HepG2 (cell line): Measurements from ENCODE around the gene B3GALNT1. TPM values are rescaled to one million over a fixed set of nuclear protein-coding genes. Genes with fewer than 3 reads are reported as not detected.

Experiments used
- ATAC-seq: fragments of 200-7000 bp; cut with Tn5 transposase; 3 replicates; pipeline ENCODE4 v1.9.1; 2020; ENCODE audit warnings: mild to moderate bottlenecking, moderate library complexity
- BruUV-seq: library from RNA; stranded (reverse); fragments of 400-500 nt; replicated peaks from 2 replicates; lab custom pipeline; 2021; lab: Mats Ljungman, UMichigan
- CTCF ChIA-PET: fragments of 300-600 bp; formaldehyde crosslinking; extraction: SDS; loops from one replicate; lab custom pipeline; 2021; ENCODE audit warnings: low total read pairs, inconsistent platforms, low intra/inter-chr PET ratio; lab: Yijun Ruan, JAX
- POLR2A ChIA-PET: fragments of 350-600 bp; sonication (Branson Sonifier 250); formaldehyde crosslinking; loops from one replicate; lab custom pipeline; 2020; ENCODE audit warnings: antibody characterized with exemption, inconsistent platforms; lab: Yijun Ruan, JAX
- DNase-seq: peaks from one replicate; pipeline ENCODE4 v3.0.0-alpha.2; 2015; ENCODE audit warnings: low spot score
- FAIRE-seq: peaks from 3 replicates; lab custom pipeline; 2011; peaks lifted over from hg19 to GRCh38; lab: Jason Lieb, UNC
- H2AFZ ChIP-seq: one replicate; pipeline ENCODE4 v1.6.1; 2011; ENCODE audit warnings: low read length, inconsistent platforms
- H3K27ac ChIP-seq: fragments of 300-600 bp; 3 replicates; pipeline ENCODE4 v1.8.0; 2011; ENCODE audit warnings: mixed run types, mild to moderate bottlenecking, mixed read lengths, low read length, inconsistent platforms; ENCODE audit not compliant: insufficient read depth; ENCODE audit errors: extremely low read length
- H3K27me3 ChIP-seq, 2 experiments: fragments of 200-600 bp in 1 of 2; 2 replicates in 1 of 2; 3 replicates in 1 of 2; pipeline versions ENCODE4 v1.6.0 to v1.8.0; 2011; ENCODE audit warnings: low read length in 2 of 2, mild to moderate bottlenecking in 2 of 2, moderate library complexity in 2 of 2, inconsistent platforms in 1 of 2; ENCODE audit not compliant: insufficient read depth in 2 of 2, control insufficient read depth in 1 of 2
- H3K36me3 ChIP-seq, 2 experiments: fragments of 200-600 bp in 1 of 2; replicated peaks in 1 of 2; 2 replicates in 1 of 2; 3 replicates in 1 of 2; pipeline versions ENCODE4 v1.5.1 to v1.8.0; 2011; ENCODE audit warnings: low read length in 2 of 2, inconsistent platforms in 1 of 2; ENCODE audit not compliant: insufficient read depth in 2 of 2, control insufficient read depth in 1 of 2
- H3K4me1 ChIP-seq: 2 replicates; pipeline ENCODE4 v1.5.1; 2012; ENCODE audit warnings: low read length, inconsistent platforms; ENCODE audit not compliant: insufficient read depth
- H3K4me2 ChIP-seq: 2 replicates; pipeline ENCODE4 v1.6.0; 2011; ENCODE audit warnings: low read depth, low read length, inconsistent platforms
- H3K4me3 ChIP-seq, 3 experiments: fragments of 200-600 bp in 1 of 3; sonication (generic), shearing (Covaris generic) in 1 of 3; replicated peaks in 1 of 3; 2 replicates each; pipeline ENCODE4 v1.5.1; 2011 to 2016; ENCODE audit warnings: low read length in 3 of 3, inconsistent platforms in 2 of 3, low read depth in 2 of 3, mild to moderate bottlenecking in 2 of 3, control low read depth in 1 of 3, mixed read lengths in 1 of 3; ENCODE audit not compliant: insufficient read depth in 1 of 3
- H3K79me2 ChIP-seq: one replicate; pipeline ENCODE4 v1.6.1; 2011; ENCODE audit warnings: low read length, inconsistent platforms; ENCODE audit not compliant: insufficient read depth
- H3K9ac ChIP-seq: 2 replicates; pipeline ENCODE4 v1.6.0; 2011; ENCODE audit warnings: mild to moderate bottlenecking, low read depth, low read length, inconsistent platforms; ENCODE audit not compliant: insufficient read depth
- H3K9me3 ChIP-seq: 2 replicates; pipeline ENCODE4 v1.5.1; 2012; ENCODE audit warnings: mild to moderate bottlenecking, low read length
- H4K20me1 ChIP-seq: 2 replicates; pipeline ENCODE4 v1.6.0; 2011; ENCODE audit warnings: inconsistent platforms, mild to moderate bottlenecking, low read length, moderate library complexity; ENCODE audit not compliant: insufficient read depth
- ATF7 ChIP-seq, 2 experiments: fragments of 450-650 bp in 1 of 2; sonication (generic) in 1 of 2; formaldehyde crosslinking in 1 of 2; IDR thresholded peaks; 2 replicates each; pipeline versions ENCODE4 v1.4.0 to v1.6.1; 2016 to 2020; ENCODE audit warnings: antibody characterized with exemption in 1 of 2, mild to moderate bottlenecking in 1 of 2, missing genetic modification reagents in 1 of 2
- BRCA1 ChIP-seq: sonication (generic); formaldehyde crosslinking; IDR thresholded peaks from 2 replicates; pipeline ENCODE4 v1.4.0; 2020; ENCODE audit warnings: missing genetic modification reagents
- CHCHD3 ChIP-seq: sonication (generic); formaldehyde crosslinking; IDR thresholded peaks from 2 replicates; pipeline ENCODE4 v1.8.0; 2022; ENCODE audit warnings: mild to moderate bottlenecking, missing genetic modification reagents, moderate library complexity
- CHD2 ChIP-seq: IDR thresholded peaks from 2 replicates; pipeline ENCODE4 v1.6.1; 2011; ENCODE audit warnings: low read depth, low read length, improper control_type of control experiment
- ERF ChIP-seq: IDR thresholded peaks from 2 replicates; pipeline ENCODE4 v1.6.1; 2018; ENCODE audit warnings: missing biosample characterization, missing genetic modification reagents
- GTF2F1 ChIP-seq: fragments of 150-350 bp; IDR thresholded peaks from 2 replicates; pipeline ENCODE4 v1.6.1; 2014; ENCODE audit warnings: low read length
- HOXA7 ChIP-seq: sonication (generic); formaldehyde crosslinking; IDR thresholded peaks from 2 replicates; pipeline ENCODE4 v1.8.1; 2022; ENCODE audit warnings: mild to moderate bottlenecking, missing genetic modification reagents, moderate library complexity
- KMT2B ChIP-seq: IDR thresholded peaks from 2 replicates; pipeline ENCODE4 v1.6.1; 2016; ENCODE audit warnings: missing genetic modification reagents, missing compliant biosample characterization
- MEF2D ChIP-seq: sonication (generic); formaldehyde crosslinking; IDR thresholded peaks from 2 replicates; pipeline ENCODE4 v1.5.1; 2020; ENCODE audit warnings: mild to moderate bottlenecking, missing genetic modification reagents
- MZF1 ChIP-seq: sonication (generic); formaldehyde crosslinking; IDR thresholded peaks from 2 replicates; pipeline ENCODE4 v1.8.1; 2023; ENCODE audit warnings: mild to moderate bottlenecking, missing genetic modification reagents, borderline replicate concordance
- RAD21 ChIP-seq: fragments of 450-650 bp; formaldehyde crosslinking; IDR thresholded peaks from 2 replicates; pipeline ENCODE4 v1.5.0; 2020; ENCODE audit warnings: mild to moderate bottlenecking
- SALL2 ChIP-seq: sonication (generic); formaldehyde crosslinking; IDR thresholded peaks from 2 replicates; pipeline ENCODE4 v1.8.1; 2023; ENCODE audit warnings: mild to moderate bottlenecking, missing genetic modification reagents, inconsistent platforms
- SMC3 ChIP-seq: IDR thresholded peaks from 2 replicates; pipeline ENCODE4 v1.6.1; 2011; ENCODE audit warnings: low read length, improper control_type of control experiment
- STAG1 ChIP-seq: sonication (generic); formaldehyde crosslinking; IDR thresholded peaks from 2 replicates; pipeline ENCODE4 v1.4.0; 2020; ENCODE audit warnings: missing genetic modification reagents
- ZFP36 ChIP-seq: fragments of 150-350 bp; IDR thresholded peaks from 2 replicates; pipeline ENCODE4 v1.6.1; 2018; ENCODE audit warnings: borderline replicate concordance, low read length, low read depth; ENCODE audit not compliant: partially characterized antibody
- ZNF235 ChIP-seq: sonication (generic); formaldehyde crosslinking; IDR thresholded peaks from 2 replicates; pipeline ENCODE4 v1.8.1; 2023; ENCODE audit warnings: mild to moderate bottlenecking, missing genetic modification reagents, borderline replicate concordance
- ZNF251 ChIP-seq: sonication (generic); formaldehyde crosslinking; IDR thresholded peaks from 2 replicates; pipeline ENCODE4 v1.9.0; 2021; ENCODE audit warnings: mild to moderate bottlenecking, missing genetic modification reagents
- ZNF546 ChIP-seq: sonication (generic); formaldehyde crosslinking; conservative IDR thresholded peaks from 2 replicates; pipeline ENCODE4 v1.8.1; 2023; ENCODE audit warnings: mild to moderate bottlenecking, missing genetic modification reagents
- ZNF629 ChIP-seq: sonication (generic); formaldehyde crosslinking; conservative IDR thresholded peaks from 2 replicates; pipeline ENCODE4 v1.5.0; 2020; ENCODE audit warnings: missing genetic modification reagents
- ZNF713 ChIP-seq: sonication (generic); formaldehyde crosslinking; IDR thresholded peaks from 2 replicates; pipeline ENCODE4 v1.4.0; 2020; ENCODE audit warnings: mild to moderate bottlenecking, missing genetic modification reagents
- ZNF788 ChIP-seq: sonication (generic); formaldehyde crosslinking; IDR thresholded peaks from 2 replicates; pipeline ENCODE4 v1.5.0; 2020; ENCODE audit warnings: mild to moderate bottlenecking, missing genetic modification reagents, borderline replicate concordance
- WGBS: methylation state at CpG from one replicate; pipeline ENCODE4 v1.1.6; 2017; ENCODE audit warnings: low lambda C conversion rate; 5-methylcytosine and 5-hydroxymethylcytosine counted together
- in situ Hi-C: cut with HindIII; loops from 2 replicates; pipeline ENCODE4 v1.10.0; 2017; ENCODE audit warnings: low pct_unique_long_range_greater_than_20kb; ENCODE audit not compliant: extremely low pct_ligation_motif_present
- intact Hi-C: fragments of 100-400 bp; cut with micrococcal nuclease; formaldehyde crosslinking; loops from one replicate; pipeline ENCODE4 v1.10.0; 2022; ENCODE audit not compliant: unreplicated experiment
- polyA plus RNA-seq, 8 experiments: library from polyadenylated mRNA; depleted of rRNA in 3 of 8; stranded (reverse) in 7 of 8; unstranded in 1 of 8; fragments of >200 nt; fragmentation: Illumina TruSeq in 4 of 8; extraction: Trizol in 4 of 8; gene quantifications; 2 replicates each; pipeline versions ENCODE4 v1.2.1 to v1.2.3, GENCODE V29; 2011 to 2016; ENCODE audit warnings: low read depth in 4 of 8, missing spikeins in 1 of 8, mixed read lengths in 1 of 8; ENCODE audit not compliant: insufficient read depth in 1 of 8
- total RNA-seq, 5 experiments: library from RNA; depleted of rRNA; stranded (reverse); fragments of >200 nt; fragmentation: Illumina TruSeq; extraction: Trizol; gene quantifications; 2 replicates each; pipeline ENCODE4 v1.2.3, GENCODE V29; 2016; ENCODE audit warnings: low read depth in 1 of 5
- TF ChIP-seq, protein P1 (sequence below): sonication (generic); formaldehyde crosslinking; IDR thresholded peaks from 2 replicates; pipeline ENCODE4 v1.9.0; 2022; ENCODE audit warnings: low read depth, missing genetic modification reagents
- TF ChIP-seq, protein P2 (sequence below): sonication (generic); formaldehyde crosslinking; IDR thresholded peaks from 2 replicates; pipeline ENCODE4 v1.5.0; 2020; ENCODE audit warnings: mild to moderate bottlenecking, missing genetic modification reagents, moderate library complexity

The B3GALNT1 gene
- total and polyA plus RNA-seq, 2 of the 13 experiments (the other 11 are each of a cell fraction or from before 2014, with no cell fraction given): not detected

- Histone ChIP-seq H3K79me2 (no peaks in the 10 kb centered on the region), H3K4me2 (no peak overlapping the region), H3K9ac (no peak overlapping the region), H3K4me1 (peaks cover 10% of the 10 kb centered on the region), H3K9me3 (no peaks in the 10 kb centered on the region), H4K20me1 (no peaks in the 10 kb centered on the region), H3K27me3 (no peaks in the 10 kb centered on the region), H2AFZ (no peak overlapping the region), H3K36me3 (no peaks in the 10 kb centered on the region), H3K27ac (no peak overlapping the region), H3K4me3 (no peak overlapping the region)
- 31% methylated on average over 7 of the region's 7 CpGs for WGBS
- in situ Hi-C loops: loop anchor here (5.0 to 10.0 kb wide), 2 partner anchors 178 to 325 kb away; no protein-coding TSS in a partner anchor
- FAIRE-seq (no peak), ATAC-seq (peak; percentile 78), DNase-seq (peak; percentile 38)
- POLR2A ChIA-PET: no interaction called here
- CTCF ChIA-PET: interaction anchor here (1.3 to 3.2 kb wide), 2 partner anchors 177 to 327 kb away, joined by 16 to 20 read pairs; no protein-coding TSS in a partner anchor
- BruUV-seq: no TSS peak
- intact Hi-C loops: loop anchor here (1.0 to 10.0 kb wide), 4 partner anchors 108 to 327 kb away; no protein-coding TSS in a partner anchor
- TF ChIP-seq RAD21 (CRISPR knock-in tag): peak; percentile 43; the same call in 1 of the 2 replicates
- TF ChIP-seq CHCHD3 (CRISPR knock-in tag): no peak
- TF ChIP-seq SALL2 (CRISPR knock-in tag): no peak
- no peak for TF ChIP-seq ZNF713 (CRISPR knock-in tag)
- TF ChIP-seq SMC3: peak; percentile 76
- no peak for TF ChIP-seq ATF7 (IDR thresholded peaks at IDR 0.05)
- TF ChIP-seq ATF7 (CRISPR knock-in tag; IDR thresholded peaks at IDR 0.05): no peak
- TF ChIP-seq KMT2B (CRISPR knock-in tag): no peak
- TF ChIP-seq ZFP36: no peak
- no peak for TF ChIP-seq ZNF546
- no peak for TF ChIP-seq GTF2F1
- no peak for TF ChIP-seq BRCA1
- TF ChIP-seq ERF: no peak
- TF ChIP-seq, protein P1, sequence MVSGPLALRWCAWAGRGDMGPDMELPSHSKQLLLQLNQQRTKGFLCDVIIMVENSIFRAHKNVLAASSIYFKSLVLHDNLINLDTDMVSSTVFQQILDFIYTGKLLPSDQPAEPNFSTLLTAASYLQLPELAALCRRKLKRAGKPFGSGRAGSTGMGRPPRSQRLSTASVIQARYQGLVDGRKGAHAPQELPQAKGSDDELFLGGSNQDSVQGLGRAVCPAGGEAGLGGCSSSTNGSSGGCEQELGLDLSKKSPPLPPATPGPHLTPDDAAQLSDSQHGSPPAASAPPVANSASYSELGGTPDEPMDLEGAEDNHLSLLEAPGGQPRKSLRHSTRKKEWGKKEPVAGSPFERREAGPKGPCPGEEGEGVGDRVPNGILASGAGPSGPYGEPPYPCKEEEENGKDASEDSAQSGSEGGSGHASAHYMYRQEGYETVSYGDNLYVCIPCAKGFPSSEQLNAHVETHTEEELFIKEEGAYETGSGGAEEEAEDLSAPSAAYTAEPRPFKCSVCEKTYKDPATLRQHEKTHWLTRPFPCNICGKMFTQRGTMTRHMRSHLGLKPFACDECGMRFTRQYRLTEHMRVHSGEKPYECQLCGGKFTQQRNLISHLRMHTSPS (CRISPR knock-in tag): no peak
- no peak for TF ChIP-seq MZF1 (CRISPR knock-in tag)
- TF ChIP-seq ZNF629: peak; percentile 46; the same call in 1 of the 2 replicates
- no peak for TF ChIP-seq MEF2D (CRISPR knock-in tag)
- peak; percentile 54 for TF ChIP-seq STAG1
- no peak for TF ChIP-seq HOXA7 (CRISPR knock-in tag)
- TF ChIP-seq, protein P2, sequence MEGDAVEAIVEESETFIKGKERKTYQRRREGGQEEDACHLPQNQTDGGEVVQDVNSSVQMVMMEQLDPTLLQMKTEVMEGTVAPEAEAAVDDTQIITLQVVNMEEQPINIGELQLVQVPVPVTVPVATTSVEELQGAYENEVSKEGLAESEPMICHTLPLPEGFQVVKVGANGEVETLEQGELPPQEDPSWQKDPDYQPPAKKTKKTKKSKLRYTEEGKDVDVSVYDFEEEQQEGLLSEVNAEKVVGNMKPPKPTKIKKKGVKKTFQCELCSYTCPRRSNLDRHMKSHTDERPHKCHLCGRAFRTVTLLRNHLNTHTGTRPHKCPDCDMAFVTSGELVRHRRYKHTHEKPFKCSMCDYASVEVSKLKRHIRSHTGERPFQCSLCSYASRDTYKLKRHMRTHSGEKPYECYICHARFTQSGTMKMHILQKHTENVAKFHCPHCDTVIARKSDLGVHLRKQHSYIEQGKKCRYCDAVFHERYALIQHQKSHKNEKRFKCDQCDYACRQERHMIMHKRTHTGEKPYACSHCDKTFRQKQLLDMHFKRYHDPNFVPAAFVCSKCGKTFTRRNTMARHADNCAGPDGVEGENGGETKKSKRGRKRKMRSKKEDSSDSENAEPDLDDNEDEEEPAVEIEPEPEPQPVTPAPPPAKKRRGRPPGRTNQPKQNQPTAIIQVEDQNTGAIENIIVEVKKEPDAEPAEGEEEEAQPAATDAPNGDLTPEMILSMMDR (CRISPR knock-in tag): peak; percentile 61
- TF ChIP-seq ZNF235 (CRISPR knock-in tag): no peak
- TF ChIP-seq CHD2: no peak
- TF ChIP-seq ZNF251 (CRISPR knock-in tag): no peak
- no peak for TF ChIP-seq ZNF788 (CRISPR knock-in tag)
Measured at GRCh38 chr3:161096771-161097367, 8.3 kb downstream of the B3GALNT1 start.
